ENCODE data around the gene INPP5K.
A peak's percentile ranks its signal among the peaks of the same experiment; 100 is the strongest.
"Not testable (repeated sequence)": the region's sequence is repeated elsewhere in the genome, so short reads cannot be mapped to it uniquely, and the experiment has no call there.

Gene INPP5K

GRCh38 chr17:1461198-1461944 lies 55.0 kb downstream of the INPP5K start:
- no peak for DNase-seq

- no peak for DNase-seq
Observed at GRCh38 chr17:1460233-1460632, 56.2 kb downstream of the INPP5K start.

- peak; percentile 62 for DNase-seq
Observed at GRCh38 chr17:1455797-1456599, 60.4 kb downstream of the INPP5K start, which contains the start of gene CRK. TSS of gene CRK (minus strand) at chr17:1456232. CDS start at chr17:1456117, 115 bp downstream.

- peak; percentile 5 for DNase-seq
Observed at GRCh38 chr17:1455291-1455796, 61.1 kb downstream of the INPP5K start.

- no peak for DNase-seq
Observed at GRCh38 chr17:1454541-1454940, 61.9 kb downstream of the INPP5K start.

GRCh38 chr17:1453694-1454093 lies 62.7 kb downstream of the INPP5K start:
- DNase-seq, result not testable (repeated sequence)

- no peak for DNase-seq
Observed at GRCh38 chr17:1452836-1453235, 63.6 kb downstream of the INPP5K start.

- DNase-seq, result not testable (repeated sequence)
Observed at GRCh38 chr17:1450261-1450660, 66.2 kb downstream of the INPP5K start.

- no peak for DNase-seq
Observed at GRCh38 chr17:1449412-1449967, 66.9 kb downstream of the INPP5K start.

GRCh38 chr17:1447052-1447451 lies 69.4 kb downstream of the INPP5K start:
- DNase-seq, result no peak

GRCh38 chr17:1446201-1446600 lies 70.2 kb downstream of the INPP5K start:
- no peak for DNase-seq

- not testable (repeated sequence) for DNase-seq
Observed at GRCh38 chr17:1445695-1446094, 70.7 kb downstream of the INPP5K start.

Measured in DMS79 treated with DMSO at 0.1 percent for 48 hours (cell line).